Thyroid gland (tissue), 4 donors: ENCODE measurements around the gene SUSD2.
A peak's percentile ranks its signal among the peaks of the same experiment; 100 is the strongest.

ENCODE experiments used
- CTCF ChIP-seq, 6 experiments: fragments of 200-600 bp in 3 of 6; fragments of 450-650 bp in 3 of 6; sonication (generic) in 3 of 6; IDR thresholded peaks; one replicate each; pipeline ENCODE4 v1.5.1; 2016 to 2019; ENCODE audit warnings: antibody characterized with exemption in 6 of 6, mild to moderate bottlenecking in 2 of 6, inconsistent platforms in 1 of 6, moderate library complexity in 1 of 6
- POLR2A ChIP-seq, 2 donors: fragments of 450-650 bp; IDR thresholded peaks; one replicate each; pipeline ENCODE4 v1.6.1; 2017; ENCODE audit warnings: antibody characterized with exemption in 2 of 2, mild to moderate bottlenecking in 2 of 2, moderate library complexity in 1 of 2

GRCh38 chr22:24208012-24208749, 26.9 kb downstream of the SUSD2 start:
- TF ChIP-seq CTCF (IDR thresholded peaks at IDR 0.05): no peak
- peak in 1 of 2 donors; percentile 18 for TF ChIP-seq POLR2A (IDR thresholded peaks at IDR 0.05)
